ENCODE results near the gene ZNF19. TPM values are rescaled to one million over a fixed set of nuclear protein-coding genes. Genes with fewer than 3 reads are reported as not detected.

Gene ZNF19
- total and polyA plus RNA-seq, 2 of the 8 experiments (the other 6 are each of a cell fraction or from before 2014, with no cell fraction given): 1.5 to 3.5 TPM

DNA sequence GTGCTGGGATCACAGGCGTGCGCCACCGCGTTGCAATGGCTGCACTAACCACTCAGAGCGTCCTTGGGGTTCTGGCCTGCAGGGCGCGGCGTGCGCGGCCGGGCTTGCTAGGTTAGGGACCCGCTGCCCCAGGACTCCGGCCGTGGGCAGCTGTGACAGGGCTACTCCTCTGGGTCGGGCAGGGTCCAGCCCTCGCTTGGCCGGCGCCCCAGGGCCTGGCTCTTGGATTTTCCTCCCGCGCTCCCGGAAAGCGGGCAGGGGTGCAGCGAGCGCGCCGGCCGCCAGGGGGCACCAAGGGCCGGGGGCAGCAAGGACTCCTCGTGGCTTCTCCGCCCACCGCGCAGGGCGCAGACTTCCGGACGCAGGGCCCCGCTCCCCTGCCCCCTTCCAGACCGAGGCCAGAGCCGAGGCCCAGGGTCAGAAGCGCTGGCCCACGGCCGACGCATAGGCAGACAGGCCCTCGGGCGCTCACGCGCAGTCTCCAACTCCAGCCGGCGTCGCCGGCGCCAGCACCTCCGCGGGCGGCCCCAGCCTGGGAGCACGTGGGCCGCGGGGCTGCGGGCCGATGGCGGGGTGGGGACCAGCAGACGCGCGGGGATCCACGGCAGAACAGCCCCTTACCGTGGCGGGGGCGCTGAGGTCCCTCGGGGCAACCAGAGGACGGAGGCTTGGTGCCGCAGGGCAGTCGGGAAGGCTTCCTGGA lies 47.6 kb downstream of the ZNF19 start:
- Histone ChIP-seq H4K20me1 (replicated peaks in 1 of 2; ENCODE audit: control insufficient read depth in 1 of 2, insufficient read depth in 2 of 2, low read length in 2 of 2) (no peaks in the 10 kb centered on the region), H3K79me2 (ENCODE audit: control insufficient read depth in 1 of 2, insufficient read depth in 2 of 2, low read length in 2 of 2) (no peaks in the 10 kb centered on the region), H3K56ac (replicated peaks; ENCODE audit: insufficient read length, low read depth, low read length) (no peak overlapping the region), H3K27me3 (replicated peaks in 1 of 4; ENCODE audit: control insufficient read depth in 3 of 4, extremely low read depth in 1 of 4, insufficient read depth in 3 of 4, low read length in 3 of 4) (no peaks in the 10 kb centered on the region), H3K9me3 (ENCODE audit: insufficient read depth in 2 of 2, low read depth in 1 of 2, low read length in 1 of 2) (peaks cover 9 to 11% of the 10 kb centered on the region in 2 experiments), H3K4ac (replicated peaks; ENCODE audit: insufficient read length, low read depth, low read length) (no peak overlapping the region), H3K23ac (ENCODE audit: insufficient read length) (no peak overlapping the region), H2BK12ac (ENCODE audit: low read depth, low read length) (no peak overlapping the region), H3K9ac (replicated peaks in 1 of 4; ENCODE audit: extremely low read depth in 1 of 4, low read depth in 3 of 4, low read length in 3 of 4) (no peak overlapping the region), H2BK120ac (replicated peaks; ENCODE audit: low read depth, low read length) (no peak overlapping the region), H4K5ac (ENCODE audit: insufficient read length, low read depth, low read length) (no peak overlapping the region), H3K23me2 (ENCODE audit: low read depth, low read length) (peaks cover 3% of the 10 kb centered on the region; the same call in 1 of the 2 replicates), H3K36me3 (ENCODE audit: control insufficient read depth in 2 of 4, insufficient read depth in 4 of 4, low read length in 3 of 4) (0 out of 8 replicates have a peak, but pooled peaks cover 0 to under 1% (median 0%) of the 10 kb centered on the region in 4 experiments), H3K4me2 (ENCODE audit: insufficient read depth in 1 of 2, low read depth in 2 of 2, low read length in 2 of 2) (no peak overlapping the region), H3K4me3 (ENCODE audit: extremely low read depth in 1 of 4, insufficient read depth in 2 of 4, low read depth in 3 of 4, low read length in 4 of 4) (no peak overlapping the region), H4K8ac (ENCODE audit: extremely low read depth, insufficient read depth, low read length) (peak overlapping the region; percentile 91; the same call in 1 of the 2 replicates), H3K79me1 (ENCODE audit: low read depth, low read length) (no peaks in the 10 kb centered on the region), H2BK20ac (ENCODE audit: low read length) (no peak overlapping the region), H3K18ac (ENCODE audit: extremely low read depth, low read length) (no peak overlapping the region), H3K27ac (ENCODE audit: low read depth, low read length) (no peak overlapping the region), H3K4me1 (replicated peaks in 1 of 4; ENCODE audit: control insufficient read depth in 3 of 4, insufficient read depth in 4 of 4, low read length in 3 of 4) (no peaks in the 10 kb centered on the region; a peak in 1 of 7 replicates), H2AFZ (ENCODE audit: low read length) (no peak overlapping the region), H2BK15ac (ENCODE audit: low read length) (no peak overlapping the region), H2AK5ac (ENCODE audit: low read depth, low read length) (no peak overlapping the region), H3K14ac (ENCODE audit: insufficient read length) (no peak overlapping the region), H4K91ac (replicated peaks; ENCODE audit: insufficient read length, low read length) (no peak overlapping the region), H2BK5ac (ENCODE audit: low read depth, low read length) (no peak overlapping the region)
- CTCF ChIA-PET (ENCODE audit: partially characterized antibody): interaction anchor here (1.4 to 3.7 kb wide), 6 partner anchors 9 to 60 kb away, joined by 3 to 22 read pairs (median 6); no protein-coding TSS in a partner anchor
- FAIRE-seq (no peak), DNase-seq (ENCODE audit: low read depth in 1 of 2, low spot score in 2 of 2) (peak in 1 of 2 experiments; percentile 95)
- WGBS, 2 experiments (ENCODE audit: extremely low coverage in 1 of 2, insufficient coverage in 1 of 2, insufficient read length in 1 of 2, insufficient replicate concordance in 2 of 2, low coverage in 1 of 2, low lambda C conversion rate in 2 of 2, missing lambda C conversion rate in 1 of 2): 94% methylated on average over 21 of the region's 71 CpGs; no CpG with 5 or more reads in 1 of the 2 experiments
- POLR2A ChIA-PET (ENCODE audit: partially characterized antibody): no interaction called here
- TF ChIP-seq RBBP5 (IDR thresholded peaks at IDR 0.05; ENCODE audit: borderline replicate concordance, low read depth, low read length) (no peak), GTF2F1 (IDR thresholded peaks at IDR 0.05; ENCODE audit: borderline replicate concordance, low read depth, low read length) (no peak), SAP30 (IDR thresholded peaks at IDR 0.05; ENCODE audit: insufficient read depth, insufficient replicate concordance, low read length) (no peak), JUN (IDR thresholded peaks at IDR 0.05; ENCODE audit: low read depth, low read length) (no peak), YY1 (IDR thresholded peaks at IDR 0.05; ENCODE audit: low read depth, low read length) (no peak), CBX8 (IDR thresholded peaks at IDR 0.05; ENCODE audit: borderline replicate concordance, low read depth, low read length) (no peak), SIRT6 (IDR thresholded peaks at IDR 0.05; ENCODE audit: low read length) (no peak), CBX5 (IDR thresholded peaks at IDR 0.05; ENCODE audit: low read depth, low read length) (no peak), EGR1 (IDR thresholded peaks at IDR 0.05; ENCODE audit: borderline replicate concordance, low read depth, low read length) (no peak), RNF2 (IDR thresholded peaks at IDR 0.05; ENCODE audit: borderline replicate concordance, low read depth, low read length, missing control alignments, poor library complexity, severe bottlenecking) (no peak), JUND (IDR thresholded peaks at IDR 0.05; ENCODE audit: low read length) (no peak), EZH2 (IDR thresholded peaks at IDR 0.05; ENCODE audit: low read depth, low read length, severe bottlenecking) (no peak)

Data from H1 (cell line).